Measurements from ENCODE around the gene CXCR6. TPM values are rescaled to one million over a fixed set of nuclear protein-coding genes. Genes with fewer than 3 reads are reported as not detected.

The CXCR6 gene
- total RNA-seq, 4 donors from 2014 or later, result 1.7 to 3.6 (median 2.5) TPM; not detected in 1

GRCh38 chr3:45933591-45933990 is 9.7 kb upstream of the CXCR6 start:
- Histone ChIP-seq H3K36me3 (peaks cover 0 to 85% (median 0%) of the 10 kb centered on the region in 3 donors), H3K27me3 (no peaks in the 10 kb centered on the region), H3K27ac (no peak overlapping the region), H3K9me3 (no peaks in the 10 kb centered on the region), H3K4me3 (no peak overlapping the region), H3K4me1 (no peaks in the 10 kb centered on the region)
- no peak for DNase-seq
- TF ChIP-seq CTCF (IDR thresholded peaks at IDR 0.05) (no peak), POLR2A (IDR thresholded peaks at IDR 0.05) (no peak)

- H3K27ac ChIP-seq, result no peak overlapping the region
Observed at GRCh38 chr3:45936261-45936660, 7.0 kb upstream of the CXCR6 start.

GRCh38 chr3:45937206-45938042 is 5.8 kb upstream of the CXCR6 start:
- Histone ChIP-seq H3K9me3 (no peaks in the 10 kb centered on the region), H3K27me3 (no peaks in the 10 kb centered on the region), H3K4me3 (no peak overlapping the region), H3K36me3 (peaks cover 0 to 47% (median 0%) of the 10 kb centered on the region in 3 donors), H3K4me1 (no peaks in the 10 kb centered on the region), H3K27ac (no peak overlapping the region)
- peak in 1 of 3 donors; percentile 18 for DNase-seq
- no peak for TF ChIP-seq CTCF (IDR thresholded peaks at IDR 0.05)
- TF ChIP-seq POLR2A (IDR thresholded peaks at IDR 0.05), result no peak

More at GRCh38 chr3:45936261-45936660, 7.0 kb upstream of the CXCR6 start:
- Histone ChIP-seq H3K4me3 (no peak overlapping the region), H3K9me3 (no peaks in the 10 kb centered on the region), H3K36me3 (peaks cover 0 to 58% (median 0%) of the 10 kb centered on the region in 3 donors), H3K27me3 (no peaks in the 10 kb centered on the region), H3K4me1 (no peaks in the 10 kb centered on the region)
- TF ChIP-seq POLR2A (IDR thresholded peaks at IDR 0.05) (no peak), CTCF (IDR thresholded peaks at IDR 0.05) (no peak)
- DNase-seq, result peak in 1 of 3 donors; percentile 15

- no peak for TF ChIP-seq CTCF (IDR thresholded peaks at IDR 0.05)
- TF ChIP-seq POLR2A (IDR thresholded peaks at IDR 0.05), result no peak
- Histone ChIP-seq H3K27ac (no peak overlapping the region), H3K4me3 (no peak overlapping the region), H3K4me1 (no peaks in the 10 kb centered on the region), H3K36me3 (peaks cover 0 to 40% (median 0%) of the 10 kb centered on the region in 3 donors), H3K9me3 (no peaks in the 10 kb centered on the region), H3K27me3 (no peaks in the 10 kb centered on the region)
- no peak for DNase-seq
Observed at GRCh38 chr3:45938043-45938435, 5.2 kb upstream of the CXCR6 start.

GRCh38 chr3:45938864-45939263 is 4.4 kb upstream of the CXCR6 start:
- H3K36me3 ChIP-seq, result peaks cover 0 to 35% (median 0%) of the 10 kb centered on the region in 3 donors
- no peaks in the 10 kb centered on the region for H3K27me3 ChIP-seq
- peak overlapping the region in 1 of 4 donors; percentile 14 for H3K27ac ChIP-seq

More at GRCh38 chr3:45938864-45939263, 4.4 kb upstream of the CXCR6 start:
- Histone ChIP-seq H3K4me3 (no peak overlapping the region), H3K9me3 (no peaks in the 10 kb centered on the region), H3K4me1 (no peaks in the 10 kb centered on the region)
- DNase-seq, result peak; percentile 76 to 97 (median 91)
- TF ChIP-seq CTCF (IDR thresholded peaks at IDR 0.05) (peak; percentile 82 to 95 (median 91)), POLR2A (IDR thresholded peaks at IDR 0.05) (no peak)

All from Peyer's patch (tissue), 4 donors.